ENCODE results near the gene SLC25A28. TPM values are rescaled to one million over a fixed set of nuclear protein-coding genes. Genes with fewer than 3 reads are reported as not detected.

The SLC25A28 gene
- total and polyA plus RNA-seq, 2 donors (not counting 1 experiment from before 2014, with no cell fraction given) = 96.4 to 224 TPM

DNA sequence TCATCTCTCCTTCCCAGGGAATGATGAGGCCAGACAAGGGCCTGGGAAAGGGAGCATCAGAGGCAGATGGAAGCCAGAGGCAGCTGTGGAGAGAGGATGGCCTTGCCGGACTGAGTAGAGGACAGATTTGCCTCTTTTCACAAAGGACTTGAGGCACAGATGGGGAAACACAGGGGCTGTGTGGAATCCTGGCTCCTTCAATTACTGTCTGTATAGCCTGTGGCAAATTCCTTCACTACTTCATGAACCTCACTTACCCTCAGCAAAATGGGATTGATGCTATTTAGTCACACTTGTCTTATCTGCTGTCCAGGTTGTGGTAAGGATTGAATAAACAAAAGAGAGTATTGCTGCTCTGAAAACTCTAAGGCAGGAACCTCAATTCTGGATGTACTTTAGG lies 40.3 kb downstream of the SLC25A28 start:
- Histone ChIP-seq H3K4me3 (ENCODE audit: control extremely low read depth in 1 of 5, extremely low read depth in 1 of 5, insufficient read depth in 1 of 5, low read depth in 2 of 5, low read length in 4 of 5) (no peak overlapping the region), H3K4me1 (ENCODE audit: control insufficient read depth in 2 of 2, insufficient read depth in 2 of 2, low read length in 2 of 2) (no peaks in the 10 kb centered on the region), H3K4me2 (replicated peaks; ENCODE audit: low read depth, low read length, poor library complexity, severe bottlenecking) (no peak overlapping the region), H2AFZ (ENCODE audit: insufficient read depth, low read depth, low read length, poor library complexity, severe bottlenecking) (no peak overlapping the region), H3K27me3 (replicated peaks in 1 of 4; ENCODE audit: control extremely low read depth in 1 of 4, control insufficient read depth in 3 of 4, insufficient read depth in 4 of 4, low read length in 3 of 4) (peaks cover 0 to 2% (median 0%) of the 10 kb centered on the region in 4 experiments), H3K9ac (ENCODE audit: low read length) (no peak overlapping the region), H3K27ac (ENCODE audit: low read length in 2 of 2) (no peak overlapping the region), H3K36me3 (replicated peaks in 1 of 2; ENCODE audit: control extremely low read depth in 1 of 2, control insufficient read depth in 1 of 2, extremely low read depth in 1 of 2, insufficient read depth in 2 of 2, low read length in 1 of 2) (no peaks in the 10 kb centered on the region), H3K9me3 (ENCODE audit: control extremely low read depth in 1 of 3, control insufficient read depth in 2 of 3, insufficient read depth in 1 of 3, low read length in 2 of 3) (no peaks in the 10 kb centered on the region), H4K20me1 (ENCODE audit: control insufficient read depth, insufficient read depth, low read length, poor library complexity, severe bottlenecking) (no peaks in the 10 kb centered on the region), H3K79me2 (ENCODE audit: control insufficient read depth, insufficient read depth, low read length) (no peaks in the 10 kb centered on the region)
- ChIA-PET POLR2A (no interaction called here), CTCF (interaction anchor here (1.0 kb wide), 1 partner anchor 19 kb away, joined by 4 read pairs; no protein-coding TSS in a partner anchor)
- Mint-ChIP-seq H3K9me3 (ENCODE audit: insufficient read depth) (no peaks in the 10 kb centered on the region), H3K27ac (no peak overlapping the region), H3K27me3 (no peaks in the 10 kb centered on the region), H3K4me3 (no peak overlapping the region), H3K4me1 (peaks cover 4% of the 10 kb centered on the region)
- no CpG with 5 or more reads among the region's 1 CpG for WGBS (ENCODE audit: insufficient coverage)
- no peak for ATAC-seq (ENCODE audit: low read depth)
- DNase-seq = no peak
- no peak for TF ChIP-seq EZH2 (IDR thresholded peaks at IDR 0.05; ENCODE audit: borderline replicate concordance, insufficient read depth, low read depth, low read length, poor library complexity, severe bottlenecking)
- TF ChIP-seq, protein P1, sequence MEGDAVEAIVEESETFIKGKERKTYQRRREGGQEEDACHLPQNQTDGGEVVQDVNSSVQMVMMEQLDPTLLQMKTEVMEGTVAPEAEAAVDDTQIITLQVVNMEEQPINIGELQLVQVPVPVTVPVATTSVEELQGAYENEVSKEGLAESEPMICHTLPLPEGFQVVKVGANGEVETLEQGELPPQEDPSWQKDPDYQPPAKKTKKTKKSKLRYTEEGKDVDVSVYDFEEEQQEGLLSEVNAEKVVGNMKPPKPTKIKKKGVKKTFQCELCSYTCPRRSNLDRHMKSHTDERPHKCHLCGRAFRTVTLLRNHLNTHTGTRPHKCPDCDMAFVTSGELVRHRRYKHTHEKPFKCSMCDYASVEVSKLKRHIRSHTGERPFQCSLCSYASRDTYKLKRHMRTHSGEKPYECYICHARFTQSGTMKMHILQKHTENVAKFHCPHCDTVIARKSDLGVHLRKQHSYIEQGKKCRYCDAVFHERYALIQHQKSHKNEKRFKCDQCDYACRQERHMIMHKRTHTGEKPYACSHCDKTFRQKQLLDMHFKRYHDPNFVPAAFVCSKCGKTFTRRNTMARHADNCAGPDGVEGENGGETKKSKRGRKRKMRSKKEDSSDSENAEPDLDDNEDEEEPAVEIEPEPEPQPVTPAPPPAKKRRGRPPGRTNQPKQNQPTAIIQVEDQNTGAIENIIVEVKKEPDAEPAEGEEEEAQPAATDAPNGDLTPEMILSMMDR (IDR thresholded peaks at IDR 0.05) = no peak
- intact Hi-C loops (cut with micrococcal nuclease) = no loop called here

DNA sequence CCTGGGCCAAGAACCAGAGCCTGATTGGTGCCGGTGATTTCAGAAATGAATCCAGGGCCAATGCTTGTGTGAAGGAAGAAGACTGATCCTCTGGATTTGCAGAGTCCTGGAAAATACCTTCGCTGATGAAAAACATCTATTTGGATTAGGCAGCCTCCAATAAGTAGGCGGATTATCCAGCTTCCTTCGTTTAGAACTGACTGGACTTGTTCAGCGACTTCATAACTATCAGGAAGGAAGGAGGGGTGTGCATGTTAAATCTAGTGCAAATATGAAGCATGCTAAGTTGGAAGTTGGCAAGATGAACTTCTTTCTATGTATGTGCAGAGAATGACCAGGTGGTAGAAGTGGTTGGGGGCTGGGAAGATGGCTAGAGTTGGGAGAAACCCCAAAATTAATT lies 46.4 kb downstream of the SLC25A28 start:
- WGBS (ENCODE audit: insufficient coverage) = 87% methylated on average over 5 of the region's 5 CpGs
- peaks cover 28% of the 10 kb centered on the region for H3K4me1 Mint-ChIP-seq
- ATAC-seq (ENCODE audit: low read depth) (no peak), DNase-seq (no peak)
- no peak overlapping the region for H3K27ac Mint-ChIP-seq
- CTCF ChIA-PET = interaction anchor here (1.1 to 2.8 kb wide), 2 partner anchors 13 to 15 kb away, joined by 3 to 12 read pairs; no protein-coding TSS in a partner anchor
- Histone ChIP-seq H3K4me3 (ENCODE audit: control extremely low read depth in 1 of 5, extremely low read depth in 1 of 5, insufficient read depth in 1 of 5, low read depth in 2 of 5, low read length in 4 of 5) (no peak overlapping the region), H3K4me1 (ENCODE audit: control insufficient read depth in 2 of 2, insufficient read depth in 2 of 2, low read length in 2 of 2) (peaks cover 19 to 23% of the 10 kb centered on the region in 2 donors), H3K9ac (ENCODE audit: low read length) (no peak overlapping the region), H3K27ac (ENCODE audit: low read length in 2 of 2) (no peak overlapping the region), H3K79me2 (ENCODE audit: control insufficient read depth, insufficient read depth, low read length) (no peaks in the 10 kb centered on the region), H2AFZ (ENCODE audit: insufficient read depth, low read depth, low read length, poor library complexity, severe bottlenecking) (no peak overlapping the region), H3K27me3 (replicated peaks in 1 of 4; ENCODE audit: control extremely low read depth in 1 of 4, control insufficient read depth in 3 of 4, insufficient read depth in 4 of 4, low read length in 3 of 4) (no peaks in the 10 kb centered on the region), H4K20me1 (ENCODE audit: control insufficient read depth, insufficient read depth, low read length, poor library complexity, severe bottlenecking) (no peaks in the 10 kb centered on the region), H3K36me3 (replicated peaks in 1 of 2; ENCODE audit: control extremely low read depth in 1 of 2, control insufficient read depth in 1 of 2, extremely low read depth in 1 of 2, insufficient read depth in 2 of 2, low read length in 1 of 2) (no peaks in the 10 kb centered on the region), H3K4me2 (replicated peaks; ENCODE audit: low read depth, low read length, poor library complexity, severe bottlenecking) (no peak overlapping the region), H3K9me3 (ENCODE audit: control extremely low read depth in 1 of 3, control insufficient read depth in 2 of 3, insufficient read depth in 1 of 3, low read length in 2 of 3) (peaks cover 0 to 3% (median 0%) of the 10 kb centered on the region in 3 donors)
- no peaks in the 10 kb centered on the region for H3K27me3 Mint-ChIP-seq
- intact Hi-C loops (cut with micrococcal nuclease) = no loop called here
- POLR2A ChIA-PET = no interaction called here
- no peak overlapping the region for H3K4me3 Mint-ChIP-seq
- no peaks in the 10 kb centered on the region for H3K9me3 Mint-ChIP-seq (ENCODE audit: insufficient read depth)
- TF ChIP-seq, protein P1 (IDR thresholded peaks at IDR 0.05) = no peak
- TF ChIP-seq EZH2 (IDR thresholded peaks at IDR 0.05; ENCODE audit: borderline replicate concordance, insufficient read depth, low read depth, low read length, poor library complexity, severe bottlenecking) = no peak
